HG03378 (cell line): ENCODE data around the gene ARNT2.

Experiments used
- ATAC-seq: cut with Tn5 transposase; IDR thresholded peaks from one replicate; pipeline ENCODE4 v1.9.1; 2021; ENCODE audit warnings: mild to moderate bottlenecking, moderate library complexity; ENCODE audit not compliant: unreplicated experiment

Gene ARNT2

DNA sequence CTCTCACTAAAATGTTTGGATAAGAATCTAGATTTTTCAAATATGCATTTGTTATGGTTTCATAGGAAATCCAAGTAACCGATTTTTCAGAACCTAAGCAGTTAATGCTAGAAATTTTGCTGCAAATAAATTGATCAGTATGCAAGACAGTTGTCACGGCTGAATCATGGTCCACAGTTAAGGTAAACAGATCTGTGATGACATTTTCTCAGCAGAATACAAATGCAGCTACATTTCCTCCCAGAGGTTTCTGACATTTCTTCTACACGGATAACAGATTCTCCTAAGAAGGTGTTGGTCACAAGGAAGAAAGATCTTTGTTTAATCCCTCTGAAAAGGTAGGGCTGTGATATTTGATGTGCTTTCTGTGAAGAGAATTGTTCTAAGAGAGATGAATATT, 36.9 kb downstream of the ARNT2 start:
- ATAC-seq: no peak

GRCh38 chr15:80441714-80442113, 37.5 kb downstream of the ARNT2 start:
- ATAC-seq: no peak

- ATAC-seq: no peak
These were observed 38.7 kb downstream of the ARNT2 start for GRCh38 chr15:80442728-80443403.

- no peak for ATAC-seq
These were observed 40.6 kb downstream of the ARNT2 start for GRCh38 chr15:80444680-80445251.

- no peak for ATAC-seq
These were observed 41.3 kb downstream of the ARNT2 start for GRCh38 chr15:80445300-80446041.

DNA sequence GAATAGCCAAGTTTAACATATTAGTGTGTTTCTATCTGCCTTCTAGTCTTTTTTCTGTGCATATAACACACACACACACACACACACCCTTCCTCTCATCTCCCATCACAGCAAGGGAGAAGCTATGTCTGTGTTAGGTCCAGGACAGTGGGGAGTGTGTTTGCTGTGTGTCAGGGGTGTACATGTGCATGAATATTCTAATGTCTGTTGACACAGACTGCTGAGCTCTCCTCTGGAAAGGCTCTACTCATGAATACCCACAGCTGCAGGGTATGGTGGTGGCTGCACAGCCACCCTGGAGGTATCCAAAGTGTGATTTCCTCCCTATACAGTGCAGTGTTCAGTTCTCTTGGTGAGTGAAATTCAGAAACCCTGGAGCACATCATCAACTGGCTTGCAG, 42.9 kb downstream of the ARNT2 start:
- ATAC-seq: no peak

- ATAC-seq: no peak
These were observed 45.6 kb downstream of the ARNT2 start for GRCh38 chr15:80449825-80450224.

GRCh38 chr15:80450811-80451321, 46.7 kb downstream of the ARNT2 start:
- ATAC-seq: no peak

DNA sequence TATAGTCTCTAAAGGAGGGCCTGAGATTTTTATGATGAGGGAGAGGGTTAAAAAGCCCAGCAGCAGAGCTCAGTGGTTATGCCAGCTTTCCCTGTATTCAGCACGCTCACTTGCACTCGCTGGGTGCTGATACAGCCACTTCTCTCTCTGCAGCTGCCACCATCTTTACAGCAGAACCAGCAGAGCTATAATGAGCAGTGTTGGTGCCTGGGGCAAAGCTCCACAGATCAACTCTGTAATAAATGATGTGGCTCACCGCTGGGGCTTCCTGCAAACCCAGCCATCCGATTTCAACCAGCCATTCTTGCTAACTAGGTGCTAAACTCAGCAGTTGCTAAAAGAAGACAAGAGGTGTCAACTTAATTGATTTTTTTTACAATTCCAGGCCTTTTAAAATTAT, 48.0 kb downstream of the ARNT2 start:
- no peak for ATAC-seq

DNA sequence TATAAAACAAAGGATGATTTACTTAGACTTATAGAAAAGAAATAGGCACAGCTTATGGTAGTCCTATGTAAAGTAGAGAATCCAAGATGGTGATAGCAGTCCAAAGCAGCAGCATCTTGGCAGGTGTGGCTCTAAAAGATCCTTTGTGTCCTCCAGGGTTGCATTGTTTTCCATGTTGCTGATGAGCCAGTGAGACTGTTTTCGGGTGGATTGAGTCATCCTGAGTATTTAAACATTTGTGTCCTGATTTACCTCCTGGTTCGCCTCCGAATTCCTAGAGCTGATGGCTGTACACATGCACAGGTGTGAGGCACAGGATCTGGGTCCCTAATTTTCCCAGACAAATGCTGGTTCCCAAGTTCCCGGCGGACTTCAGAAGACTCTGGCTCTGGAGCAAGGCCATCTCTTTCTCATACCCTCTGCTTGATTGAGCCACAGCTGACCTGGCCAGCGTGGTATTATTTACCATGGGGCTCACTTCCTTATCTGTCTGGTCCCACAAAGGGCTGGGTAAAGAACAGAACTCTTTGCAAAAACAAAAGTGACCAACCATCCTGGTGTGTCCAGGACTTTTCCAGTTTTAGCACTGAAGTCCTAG, 51.0 kb downstream of the ARNT2 start:
- no peak for ATAC-seq

GRCh38 chr15:80455668-80456442, 51.7 kb downstream of the ARNT2 start:
- no peak for ATAC-seq

GRCh38 chr15:80456517-80457492, 52.6 kb downstream of the ARNT2 start:
- ATAC-seq: no peak

DNA sequence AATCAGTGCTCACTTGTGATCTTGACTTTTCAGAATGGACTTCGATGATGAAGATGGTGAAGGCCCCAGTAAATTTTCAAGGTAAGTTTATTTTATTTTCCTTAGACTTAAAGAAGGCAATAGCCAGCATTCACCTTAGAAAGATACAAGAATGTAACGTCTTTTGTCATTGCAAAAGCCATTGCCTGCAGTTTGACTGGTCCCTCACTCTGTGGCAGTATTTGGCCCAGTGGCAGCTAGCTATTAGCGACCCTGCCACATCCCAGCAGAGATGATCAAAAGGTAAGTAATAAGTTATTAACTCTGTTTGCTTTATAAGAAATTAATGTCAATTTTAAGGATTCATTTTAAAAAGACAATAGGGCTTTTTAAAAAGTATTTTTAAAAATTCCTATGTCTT, 53.7 kb downstream of the ARNT2 start:
- ATAC-seq: no peak

DNA sequence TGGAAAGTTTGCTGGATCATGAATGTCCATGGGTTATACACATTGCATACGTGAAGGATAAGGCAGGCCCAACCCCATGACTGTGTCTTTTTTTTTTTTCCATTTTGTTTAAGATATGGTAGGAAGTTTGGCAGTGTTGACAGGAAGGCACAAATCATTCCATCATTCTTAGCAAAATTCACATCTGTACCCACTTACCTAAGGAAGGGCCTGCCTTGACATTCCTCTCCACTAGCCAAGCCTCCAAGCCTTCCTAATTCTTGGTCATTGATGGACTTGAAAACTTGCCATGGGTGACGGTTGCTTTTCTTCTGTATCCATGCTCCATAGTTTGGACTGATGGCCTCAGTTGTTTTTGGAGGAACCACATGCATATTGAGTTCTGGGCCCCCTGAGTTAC, 54.4 kb downstream of the ARNT2 start:
- ATAC-seq: no peak

GRCh38 chr15:80459380-80459779, 55.2 kb downstream of the ARNT2 start:
- ATAC-seq: no peak

- ATAC-seq: no peak
These were observed 55.6 kb downstream of the ARNT2 start for GRCh38 chr15:80459818-80460217.

GRCh38 chr15:80461356-80462095, 57.3 kb downstream of the ARNT2 start:
- ATAC-seq: no peak

DNA sequence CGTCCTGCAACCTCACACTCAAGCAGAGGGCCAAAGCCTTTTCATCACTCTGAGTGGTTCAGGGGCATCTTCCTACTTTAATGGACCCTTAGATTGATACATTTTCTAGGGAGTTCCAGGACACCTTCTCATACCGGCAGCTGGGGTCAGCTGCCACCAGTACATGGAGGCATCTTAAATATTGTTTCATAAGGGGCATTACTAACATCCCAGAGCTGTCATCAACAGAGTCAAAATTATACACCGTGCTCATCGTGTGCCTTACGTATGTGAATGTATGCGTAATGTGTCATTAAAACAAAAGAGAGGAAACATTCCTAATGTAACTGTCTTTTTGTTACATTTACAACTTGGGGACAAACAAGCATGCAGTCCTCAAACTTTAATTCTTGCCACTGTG, 57.9 kb downstream of the ARNT2 start:
- no peak for ATAC-seq
